ENCODE measurements around the gene RFXANK. TPM values are rescaled to one million over a fixed set of nuclear protein-coding genes. Genes with fewer than 3 reads are reported as not detected.

RFXANK gene
- total and polyA plus RNA-seq, 2 donors (not counting 1 experiment from before 2014, with no cell fraction given): 77.9 to 100 TPM

DNA sequence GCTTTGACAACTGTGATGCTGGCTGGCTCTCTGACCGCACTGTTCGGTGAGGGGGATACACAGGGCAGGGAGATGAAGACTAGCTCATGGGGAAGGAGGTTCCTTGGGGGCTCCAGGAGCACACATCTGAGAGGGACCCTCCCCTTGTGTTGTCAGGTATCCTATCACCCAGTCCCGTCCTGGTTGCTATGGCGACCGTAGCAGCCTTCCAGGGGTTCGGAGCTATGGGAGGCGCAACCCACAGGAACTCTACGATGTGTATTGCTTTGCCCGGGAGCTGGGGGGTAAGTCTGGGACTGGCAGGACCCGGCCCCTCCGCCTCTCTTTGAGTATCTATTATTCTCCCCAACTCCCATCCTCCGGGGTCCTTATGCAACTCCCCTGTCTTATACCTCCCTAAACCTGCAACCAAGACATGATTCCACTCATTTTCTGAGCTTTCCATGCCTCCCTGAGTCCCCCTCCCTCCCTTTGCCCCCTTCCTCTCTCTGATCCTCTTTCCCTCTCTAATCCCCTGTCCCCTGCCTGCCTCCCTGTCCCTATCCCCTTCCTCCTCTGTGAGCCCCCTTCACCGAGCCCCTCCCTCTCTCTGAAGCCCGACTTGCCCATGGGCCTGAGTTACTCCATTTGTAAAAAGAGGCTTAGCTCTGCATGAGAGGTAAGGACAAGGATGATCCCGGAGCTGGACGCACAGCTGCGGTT, 32.2 kb downstream of the RFXANK start:
- Histone ChIP-seq H3K27me3 (replicated peaks in 1 of 4; ENCODE audit: control extremely low read depth in 1 of 4, control insufficient read depth in 3 of 4, insufficient read depth in 4 of 4, low read length in 3 of 4) (peaks cover 0 to 34% (median 9%) of the 10 kb centered on the region in 4 experiments), H3K9me3 (ENCODE audit: control extremely low read depth in 1 of 3, control insufficient read depth in 2 of 3, insufficient read depth in 1 of 3, low read length in 2 of 3) (peaks cover 0 to 5% (median 0%) of the 10 kb centered on the region in 3 donors), H3K4me2 (replicated peaks; ENCODE audit: low read depth, low read length, poor library complexity, severe bottlenecking) (peak overlapping the region; percentile 74), H3K79me2 (ENCODE audit: control insufficient read depth, insufficient read depth, low read length) (no peaks in the 10 kb centered on the region), H4K20me1 (ENCODE audit: control insufficient read depth, insufficient read depth, low read length, poor library complexity, severe bottlenecking) (no peaks in the 10 kb centered on the region), H3K36me3 (replicated peaks in 1 of 2; ENCODE audit: control extremely low read depth in 1 of 2, control insufficient read depth in 1 of 2, extremely low read depth in 1 of 2, insufficient read depth in 2 of 2, low read length in 1 of 2) (no peaks in the 10 kb centered on the region), H3K4me1 (ENCODE audit: control insufficient read depth in 2 of 2, insufficient read depth in 2 of 2, low read length in 2 of 2) (peaks cover 10% of the 10 kb centered on the region in 2 donors), H2AFZ (ENCODE audit: insufficient read depth, low read depth, low read length, poor library complexity, severe bottlenecking) (peak overlapping the region; percentile 80), H3K4me3 (ENCODE audit: control extremely low read depth in 1 of 5, extremely low read depth in 1 of 5, insufficient read depth in 1 of 5, low read depth in 2 of 5, low read length in 4 of 5) (peak overlapping the region in 3 of 5 experiments; percentile 44 to 53 (median 51)), H3K27ac (ENCODE audit: low read length in 2 of 2) (no peak overlapping the region), H3K9ac (ENCODE audit: low read length) (peak overlapping the region; percentile 61)
- intact Hi-C loops (cut with micrococcal nuclease): loop anchor here (2.0 kb wide), 1 partner anchor 50 kb away; no protein-coding TSS in a partner anchor
- ChIA-PET CTCF (interaction anchor here (0.5 to 2.0 kb wide), 10 partner anchors 8 to 654 kb away, joined by 3 to 10 read pairs (median 4); partner anchors contain the start of gene NR2C2AP), POLR2A (no interaction called here)
- Mint-ChIP-seq H3K9me3 (ENCODE audit: insufficient read depth) (no peaks in the 10 kb centered on the region), H3K4me1 (peaks cover 6% of the 10 kb centered on the region), H3K4me3 (peak overlapping the region; percentile 77), H3K27me3 (peaks cover 22% of the 10 kb centered on the region), H3K27ac (no peak overlapping the region)
- ATAC-seq (ENCODE audit: low read depth) (no peak), DNase-seq (no peak)
- WGBS (ENCODE audit: insufficient coverage): 92% methylated on average over 9 of the region's 17 CpGs
- no peak for TF ChIP-seq EZH2 (IDR thresholded peaks at IDR 0.05; ENCODE audit: borderline replicate concordance, insufficient read depth, low read depth, low read length, poor library complexity, severe bottlenecking)
- TF ChIP-seq, protein P1, sequence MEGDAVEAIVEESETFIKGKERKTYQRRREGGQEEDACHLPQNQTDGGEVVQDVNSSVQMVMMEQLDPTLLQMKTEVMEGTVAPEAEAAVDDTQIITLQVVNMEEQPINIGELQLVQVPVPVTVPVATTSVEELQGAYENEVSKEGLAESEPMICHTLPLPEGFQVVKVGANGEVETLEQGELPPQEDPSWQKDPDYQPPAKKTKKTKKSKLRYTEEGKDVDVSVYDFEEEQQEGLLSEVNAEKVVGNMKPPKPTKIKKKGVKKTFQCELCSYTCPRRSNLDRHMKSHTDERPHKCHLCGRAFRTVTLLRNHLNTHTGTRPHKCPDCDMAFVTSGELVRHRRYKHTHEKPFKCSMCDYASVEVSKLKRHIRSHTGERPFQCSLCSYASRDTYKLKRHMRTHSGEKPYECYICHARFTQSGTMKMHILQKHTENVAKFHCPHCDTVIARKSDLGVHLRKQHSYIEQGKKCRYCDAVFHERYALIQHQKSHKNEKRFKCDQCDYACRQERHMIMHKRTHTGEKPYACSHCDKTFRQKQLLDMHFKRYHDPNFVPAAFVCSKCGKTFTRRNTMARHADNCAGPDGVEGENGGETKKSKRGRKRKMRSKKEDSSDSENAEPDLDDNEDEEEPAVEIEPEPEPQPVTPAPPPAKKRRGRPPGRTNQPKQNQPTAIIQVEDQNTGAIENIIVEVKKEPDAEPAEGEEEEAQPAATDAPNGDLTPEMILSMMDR (IDR thresholded peaks at IDR 0.05): no peak

Measured in B cell (primary cell).